Panc1 (cell line): ENCODE results near the gene TRAF5. TPM values are rescaled to one million over a fixed set of nuclear protein-coding genes. Genes with fewer than 3 reads are reported as not detected.

Source experiments
- ATAC-seq: fragments of 200-7000 bp; cut with Tn5 transposase; 2 replicates; pipeline ENCODE4 v1.9.1; 2020; ENCODE audit warnings: mild to moderate bottlenecking, moderate library complexity
- BruUV-seq: library from RNA; stranded (reverse); fragments of 400-500 nt; replicated peaks from 2 replicates; lab custom pipeline; 2021; lab: Mats Ljungman, UMichigan
- CTCF ChIA-PET: fragments of 300-600 bp; sonication (Branson Sonifier 250); formaldehyde crosslinking; loops from one replicate; lab custom pipeline; 2022; ENCODE audit warnings: antibody characterized with exemption; lab: Charles Lee
- POLR2A ChIA-PET: fragments of 300-600 bp; sonication (Branson Sonifier 250); formaldehyde crosslinking; loops from one replicate; lab custom pipeline; 2022; ENCODE audit warnings: antibody characterized with exemption; lab: Charles Lee
- DNase-seq: peaks from one replicate; pipeline ENCODE4 v3.0.0-alpha.2; 2010; ENCODE audit warnings: low read depth, low spot score
- H3K27ac ChIP-seq: 2 replicates; pipeline ENCODE4 v1.5.1; 2011; ENCODE audit warnings: mild to moderate bottlenecking, low read length, inconsistent platforms
- H3K27me3 ChIP-seq: fragments of 200-500 bp; sonication (Bioruptor generic); 2 replicates; pipeline ENCODE4 v1.6.0; 2014; ENCODE audit warnings: low read length, inconsistent platforms; ENCODE audit not compliant: control insufficient read depth, insufficient read depth
- H3K36me3 ChIP-seq: fragments of 200-500 bp; sonication (Bioruptor generic); 2 replicates; pipeline ENCODE4 v1.5.1; 2014; ENCODE audit warnings: inconsistent platforms, mild to moderate bottlenecking, low read length, moderate library complexity; ENCODE audit not compliant: control insufficient read depth, insufficient read depth
- H3K4me1 ChIP-seq: 2 replicates; pipeline ENCODE4 v1.5.1; 2011; ENCODE audit warnings: inconsistent platforms, mild to moderate bottlenecking, low read length, moderate library complexity; ENCODE audit not compliant: control insufficient read depth, insufficient read depth
- H3K4me3 ChIP-seq, 2 experiments: 2 replicates each; pipeline ENCODE4 v1.5.1; 2011 to 2012; ENCODE audit warnings: low read depth in 2 of 2, low read length in 2 of 2, mild to moderate bottlenecking in 2 of 2, inconsistent platforms in 1 of 2, moderate library complexity in 1 of 2
- H3K9me3 ChIP-seq: fragments of 200-500 bp; sonication (Bioruptor generic); 2 replicates; pipeline ENCODE4 v1.5.1; 2014; ENCODE audit warnings: low read depth, mild to moderate bottlenecking, inconsistent platforms, low read length, moderate library complexity; ENCODE audit not compliant: control insufficient read depth, insufficient read depth
- POLR2AphosphoS5 ChIP-seq: IDR thresholded peaks from 2 replicates; pipeline ENCODE4 v1.6.1; 2012; ENCODE audit warnings: mild to moderate bottlenecking, low read depth, low read length, moderate library complexity
- SIN3A ChIP-seq: IDR thresholded peaks from 2 replicates; pipeline ENCODE4 v1.6.1; 2012; ENCODE audit warnings: low read depth, mild to moderate bottlenecking, low read length, moderate library complexity, borderline replicate concordance; ENCODE audit not compliant: insufficient read depth
- TCF7L2 ChIP-seq: IDR thresholded peaks from 2 replicates; pipeline ENCODE4 v1.6.1; 2011; ENCODE audit warnings: mild to moderate bottlenecking, low read depth, low read length, inconsistent platforms
- in situ Hi-C: cut with HindIII; loops from 2 replicates; pipeline ENCODE4 v1.10.0; 2016; ENCODE audit warnings: low sequenced_read_pairs, low pct_unique_long_range_greater_than_20kb
- intact Hi-C: fragments of 100-400 bp; cut with micrococcal nuclease; formaldehyde crosslinking; loops from one replicate; pipeline ENCODE4 v1.10.0; 2022; ENCODE audit not compliant: unreplicated experiment
- total RNA-seq: library from RNA; stranded (reverse); gene quantifications from one replicate; pipeline ENCODE4 v1.2.1, GENCODE V29; 2021; ENCODE audit not compliant: unreplicated experiment
- TF ChIP-seq, protein P1 (sequence below): fragments of 450-650 bp; IDR thresholded peaks from 2 replicates; pipeline ENCODE4 v1.5.1; 2017; ENCODE audit warnings: mild to moderate bottlenecking
- TF ChIP-seq, protein P2 (sequence below), 2 experiments: IDR thresholded peaks; 2 replicates each; pipeline ENCODE4 v1.6.1; 2011 to 2012; ENCODE audit warnings: low read depth in 2 of 2, control low read depth in 1 of 2, low read length in 1 of 2, mild to moderate bottlenecking in 1 of 2, moderate library complexity in 1 of 2; ENCODE audit not compliant: insufficient read depth in 1 of 2

TRAF5 gene
- total RNA-seq, 1 experiment from 2014 or later: 10.5 TPM

DNA sequence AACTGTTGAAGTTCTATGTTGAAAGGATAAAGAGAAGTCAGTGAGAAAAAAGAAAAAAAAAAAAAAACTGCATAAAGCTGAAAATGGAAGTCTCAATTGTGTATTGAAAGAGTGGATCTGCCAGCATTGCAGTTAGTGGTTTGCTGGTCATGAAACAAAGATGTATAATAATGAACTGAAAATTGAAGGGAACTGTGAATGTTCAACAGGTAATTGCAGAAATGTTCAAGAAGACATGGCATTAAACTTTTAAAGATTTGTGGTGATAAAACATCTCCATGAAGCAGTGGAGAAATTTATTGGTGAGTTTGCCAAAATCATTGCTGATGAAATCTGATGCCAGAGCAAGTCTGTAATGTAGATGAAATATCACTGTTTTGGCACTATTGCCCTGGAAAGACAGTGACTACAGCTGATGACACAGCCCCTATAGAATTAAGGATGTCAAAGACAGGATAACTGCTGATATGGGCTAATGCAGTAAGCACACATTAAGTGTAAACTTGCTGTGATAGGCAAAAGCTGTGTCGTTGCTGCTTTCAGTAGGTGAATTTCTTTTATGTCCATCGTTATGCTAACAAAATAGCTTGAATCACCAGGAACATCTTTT, 94.3 kb downstream of the TRAF5 start:
- in situ Hi-C loops (no loop called here), intact Hi-C loops (no loop called here)
- no TSS peak for BruUV-seq
- Histone ChIP-seq H3K36me3 (no peaks in the 10 kb centered on the region), H3K27me3 (no peaks in the 10 kb centered on the region), H3K4me1 (peaks cover 10% of the 10 kb centered on the region), H3K27ac (no peak overlapping the region), H3K4me3 (no peak overlapping the region), H3K9me3 (no peaks in the 10 kb centered on the region)
- TF ChIP-seq, protein P1, sequence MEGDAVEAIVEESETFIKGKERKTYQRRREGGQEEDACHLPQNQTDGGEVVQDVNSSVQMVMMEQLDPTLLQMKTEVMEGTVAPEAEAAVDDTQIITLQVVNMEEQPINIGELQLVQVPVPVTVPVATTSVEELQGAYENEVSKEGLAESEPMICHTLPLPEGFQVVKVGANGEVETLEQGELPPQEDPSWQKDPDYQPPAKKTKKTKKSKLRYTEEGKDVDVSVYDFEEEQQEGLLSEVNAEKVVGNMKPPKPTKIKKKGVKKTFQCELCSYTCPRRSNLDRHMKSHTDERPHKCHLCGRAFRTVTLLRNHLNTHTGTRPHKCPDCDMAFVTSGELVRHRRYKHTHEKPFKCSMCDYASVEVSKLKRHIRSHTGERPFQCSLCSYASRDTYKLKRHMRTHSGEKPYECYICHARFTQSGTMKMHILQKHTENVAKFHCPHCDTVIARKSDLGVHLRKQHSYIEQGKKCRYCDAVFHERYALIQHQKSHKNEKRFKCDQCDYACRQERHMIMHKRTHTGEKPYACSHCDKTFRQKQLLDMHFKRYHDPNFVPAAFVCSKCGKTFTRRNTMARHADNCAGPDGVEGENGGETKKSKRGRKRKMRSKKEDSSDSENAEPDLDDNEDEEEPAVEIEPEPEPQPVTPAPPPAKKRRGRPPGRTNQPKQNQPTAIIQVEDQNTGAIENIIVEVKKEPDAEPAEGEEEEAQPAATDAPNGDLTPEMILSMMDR: no peak
- no peak for TF ChIP-seq TCF7L2
- TF ChIP-seq SIN3A: no peak
- TF ChIP-seq, protein P2, sequence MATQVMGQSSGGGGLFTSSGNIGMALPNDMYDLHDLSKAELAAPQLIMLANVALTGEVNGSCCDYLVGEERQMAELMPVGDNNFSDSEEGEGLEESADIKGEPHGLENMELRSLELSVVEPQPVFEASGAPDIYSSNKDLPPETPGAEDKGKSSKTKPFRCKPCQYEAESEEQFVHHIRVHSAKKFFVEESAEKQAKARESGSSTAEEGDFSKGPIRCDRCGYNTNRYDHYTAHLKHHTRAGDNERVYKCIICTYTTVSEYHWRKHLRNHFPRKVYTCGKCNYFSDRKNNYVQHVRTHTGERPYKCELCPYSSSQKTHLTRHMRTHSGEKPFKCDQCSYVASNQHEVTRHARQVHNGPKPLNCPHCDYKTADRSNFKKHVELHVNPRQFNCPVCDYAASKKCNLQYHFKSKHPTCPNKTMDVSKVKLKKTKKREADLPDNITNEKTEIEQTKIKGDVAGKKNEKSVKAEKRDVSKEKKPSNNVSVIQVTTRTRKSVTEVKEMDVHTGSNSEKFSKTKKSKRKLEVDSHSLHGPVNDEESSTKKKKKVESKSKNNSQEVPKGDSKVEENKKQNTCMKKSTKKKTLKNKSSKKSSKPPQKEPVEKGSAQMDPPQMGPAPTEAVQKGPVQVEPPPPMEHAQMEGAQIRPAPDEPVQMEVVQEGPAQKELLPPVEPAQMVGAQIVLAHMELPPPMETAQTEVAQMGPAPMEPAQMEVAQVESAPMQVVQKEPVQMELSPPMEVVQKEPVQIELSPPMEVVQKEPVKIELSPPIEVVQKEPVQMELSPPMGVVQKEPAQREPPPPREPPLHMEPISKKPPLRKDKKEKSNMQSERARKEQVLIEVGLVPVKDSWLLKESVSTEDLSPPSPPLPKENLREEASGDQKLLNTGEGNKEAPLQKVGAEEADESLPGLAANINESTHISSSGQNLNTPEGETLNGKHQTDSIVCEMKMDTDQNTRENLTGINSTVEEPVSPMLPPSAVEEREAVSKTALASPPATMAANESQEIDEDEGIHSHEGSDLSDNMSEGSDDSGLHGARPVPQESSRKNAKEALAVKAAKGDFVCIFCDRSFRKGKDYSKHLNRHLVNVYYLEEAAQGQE (IDR thresholded peaks at IDR 0.05; ENCODE audit: insufficient read depth in 1 of 2, low read depth in 2 of 2, low read length in 1 of 2): no peak
- TF ChIP-seq POLR2AphosphoS5: no peak
- no peak for ATAC-seq
- ChIA-PET POLR2A (no interaction called here), CTCF (no interaction called here)
- DNase-seq: no peak

DNA sequence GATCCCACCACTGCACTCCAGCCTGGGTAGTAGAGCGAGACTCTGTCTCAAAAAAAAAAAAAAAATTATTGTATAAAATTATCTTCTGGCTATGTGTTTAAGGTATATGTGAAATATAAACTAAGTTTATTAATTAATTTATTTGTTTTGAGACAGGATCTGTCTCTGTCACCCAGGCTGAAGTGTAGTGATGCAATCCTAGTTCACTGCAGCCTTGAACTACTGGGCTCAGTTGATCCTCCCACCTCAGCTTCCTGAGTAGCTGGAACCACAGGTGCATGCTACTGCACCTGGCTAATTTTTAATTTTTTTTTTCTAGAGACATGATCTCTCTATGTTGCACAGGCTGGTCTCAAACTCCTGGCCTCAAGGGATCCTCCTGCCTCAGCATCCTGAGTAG, 97.4 kb downstream of the TRAF5 start:
- ChIA-PET CTCF (no interaction called here), POLR2A (no interaction called here)
- Histone ChIP-seq H3K9me3 (no peaks in the 10 kb centered on the region), H3K36me3 (no peaks in the 10 kb centered on the region), H3K4me1 (peaks cover 3% of the 10 kb centered on the region; the same call in 1 of the 2 replicates), H3K27ac (no peak overlapping the region), H3K4me3 (no peak overlapping the region), H3K27me3 (no peaks in the 10 kb centered on the region)
- in situ Hi-C loops (no loop called here), intact Hi-C loops (no loop called here)
- DNase-seq: no peak
- ATAC-seq: no peak
- BruUV-seq: no TSS peak
- TF ChIP-seq, protein P2 (IDR thresholded peaks at IDR 0.05; ENCODE audit: insufficient read depth in 1 of 2, low read depth in 2 of 2, low read length in 1 of 2): no peak
- TF ChIP-seq TCF7L2 (no peak), SIN3A (no peak), POLR2AphosphoS5 (no peak)
- TF ChIP-seq, protein P1: no peak
